Hindlimb muscle (tissue), 1 donor: ENCODE measurements around the gene EEF2K. TPM values are rescaled to one million over a fixed set of nuclear protein-coding genes. Genes with fewer than 3 reads are reported as not detected.
A peak's percentile ranks its signal among the peaks of the same experiment; 100 is the strongest.
"Not testable (repeated sequence)": the region's sequence is repeated elsewhere in the genome, so short reads cannot be mapped to it uniquely, and the experiment has no call there.

Experiments used
- DNase-seq: peaks from one replicate; pipeline ENCODE4 v3.0.0-alpha.2; 2013
- polyA plus RNA-seq: library from polyadenylated mRNA; unstranded; fragments of 120-200 nt; gene quantifications from one replicate; pipeline ENCODE4 v1.2.1, GENCODE V29; 2013; ENCODE audit not compliant: insufficient read length

The EEF2K gene
- polyA plus RNA-seq, result 67.3 TPM

GRCh38 chr16:22206013-22206841 is at the start of gene EEF2K:
Gene EEF2K (plus strand): TSS chr16:22206278. CDS start chr16:22225730, 19,452 bp downstream.
- DNase-seq, result peak; percentile 92

- DNase-seq, result no peak
Observed at GRCh38 chr16:22161401-22161800, 44.7 kb upstream of the EEF2K start.

GRCh38 chr16:22161999-22162655 is 44.0 kb upstream of the EEF2K start, which contains the start of gene SDR42E2:
Gene SDR42E2 (plus strand): TSS chr16:22162506. CDS start chr16:22165583, 3,077 bp downstream.
- no peak for DNase-seq

GRCh38 chr16:22162656-22163009 is 43.4 kb upstream of the EEF2K start:
- DNase-seq, result no peak

GRCh38 chr16:22163806-22164205 is 42.3 kb upstream of the EEF2K start:
- no peak for DNase-seq

- no peak for DNase-seq
Observed at GRCh38 chr16:22164482-22164881, 41.6 kb upstream of the EEF2K start.

- no peak for DNase-seq
Observed at GRCh38 chr16:22165508-22166285, 40.4 kb upstream of the EEF2K start.

GRCh38 chr16:22171953-22172352 is 34.1 kb upstream of the EEF2K start:
- DNase-seq, result no peak

GRCh38 chr16:22172642-22173041 is 33.4 kb upstream of the EEF2K start:
- not testable (repeated sequence) for DNase-seq

- DNase-seq, result no peak
Observed at GRCh38 chr16:22174642-22175041, 31.4 kb upstream of the EEF2K start.

- DNase-seq, result no peak
Observed at GRCh38 chr16:22177968-22178930, 27.8 kb upstream of the EEF2K start.

- DNase-seq, result no peak
Observed at GRCh38 chr16:22181426-22181825, 24.7 kb upstream of the EEF2K start.

GRCh38 chr16:22181843-22182242 is 24.2 kb upstream of the EEF2K start:
- DNase-seq, result no peak

GRCh38 chr16:22183335-22183734 is 22.7 kb upstream of the EEF2K start:
- DNase-seq, result no peak

- DNase-seq, result no peak
Observed at GRCh38 chr16:22183901-22184614, 22.0 kb upstream of the EEF2K start.

- DNase-seq, result no peak
Observed at GRCh38 chr16:22184615-22184968, 21.5 kb upstream of the EEF2K start.

- DNase-seq, result no peak
Observed at GRCh38 chr16:22186517-22186916, 19.6 kb upstream of the EEF2K start.

GRCh38 chr16:22188267-22188594 is 17.8 kb upstream of the EEF2K start:
- DNase-seq, result no peak

GRCh38 chr16:22188595-22189442 is 17.3 kb upstream of the EEF2K start:
- DNase-seq, result peak; percentile 70

GRCh38 chr16:22189473-22190080 is 16.5 kb upstream of the EEF2K start:
- DNase-seq, result peak; percentile 44
